A673 (cell line): Measurements from ENCODE around the gene GRAP2. TPM values are rescaled to one million over a fixed set of nuclear protein-coding genes. Genes with fewer than 3 reads are reported as not detected.
A peak's percentile ranks its signal among the peaks of the same experiment; 100 is the strongest.

Experiments
- BruUV-seq: library from RNA; stranded (reverse); fragments of 400-500 nt; replicated peaks from 2 replicates; lab custom pipeline; 2021; lab: Mats Ljungman, UMichigan
- CTCF ChIA-PET: fragments of 300-600 bp; sonication (Branson Sonifier 250); formaldehyde crosslinking; loops from one replicate; lab custom pipeline; 2022; ENCODE audit warnings: antibody characterized with exemption; lab: Charles Lee
- POLR2A ChIA-PET: fragments of 300-600 bp; sonication (Branson Sonifier 250); formaldehyde crosslinking; loops from one replicate; lab custom pipeline; 2022; ENCODE audit warnings: antibody characterized with exemption; ENCODE audit not compliant: low non-redundant PET; lab: Charles Lee
- DNase-seq: peaks from one replicate; pipeline ENCODE4 v3.0.0-alpha.2; 2015; ENCODE audit warnings: low spot score
- H3K27ac ChIP-seq: fragments of 200-600 bp; sonication (generic); 2 replicates; pipeline ENCODE4 v1.5.1; 2016; ENCODE audit warnings: mixed run types, low read depth, mild to moderate bottlenecking, mixed read lengths, antibody characterized with exemption, low read length; ENCODE audit not compliant: poor library complexity, severe bottlenecking
- H3K27me3 ChIP-seq: fragments of 200-600 bp; sonication (generic); replicated peaks from 2 replicates; pipeline ENCODE4 v1.6.1; 2017; ENCODE audit warnings: mixed run types, low read depth, mild to moderate bottlenecking, mixed read lengths, antibody characterized with exemption, low read length; ENCODE audit not compliant: insufficient read depth, poor library complexity
- H3K36me3 ChIP-seq: fragments of 200-600 bp; sonication (generic); 2 replicates; pipeline ENCODE4 v1.6.1; 2016; ENCODE audit warnings: mixed run types, mild to moderate bottlenecking, mixed read lengths, antibody characterized with exemption, low read length; ENCODE audit not compliant: insufficient read depth, poor library complexity, severe bottlenecking
- H3K4me1 ChIP-seq: fragments of 200-600 bp; sonication (generic); 2 replicates; pipeline ENCODE4 v1.6.1; 2017; ENCODE audit warnings: mixed run types, mild to moderate bottlenecking, mixed read lengths, antibody characterized with exemption, low read length; ENCODE audit not compliant: insufficient read depth, poor library complexity, severe bottlenecking
- H3K4me3 ChIP-seq: fragments of 200-600 bp; sonication (generic); 2 replicates; pipeline ENCODE4 v1.5.1; 2016; ENCODE audit warnings: low read depth, mixed run types, mild to moderate bottlenecking, mixed read lengths, low read length; ENCODE audit not compliant: poor library complexity, severe bottlenecking
- H3K9me3 ChIP-seq: fragments of 200-600 bp; sonication (generic); 2 replicates; pipeline ENCODE4 v1.6.1; 2016; ENCODE audit warnings: mixed run types, low read depth, mild to moderate bottlenecking, mixed read lengths, antibody characterized with exemption, low read length; ENCODE audit not compliant: poor library complexity, severe bottlenecking
- EZH2 ChIP-seq: fragments of 200-600 bp; sonication (generic); IDR thresholded peaks from 2 replicates; pipeline ENCODE4 v1.6.1; 2017; ENCODE audit warnings: borderline replicate concordance, low read depth, mild to moderate bottlenecking, mixed read lengths, antibody characterized with exemption, low read length; ENCODE audit not compliant: poor library complexity, severe bottlenecking
- intact Hi-C: fragments of 100-400 bp; cut with micrococcal nuclease; formaldehyde crosslinking; loops from one replicate; pipeline ENCODE4 v1.10.0; 2022; ENCODE audit not compliant: unreplicated experiment
- total RNA-seq: library from RNA; stranded (reverse); gene quantifications from 2 replicates; pipeline ENCODE4 v1.2.3, GENCODE V29; 2021
- TF ChIP-seq, protein P1 (sequence below): fragments of 300-800, 200-600 bp; sonication (generic); conservative IDR thresholded peaks from 2 replicates; pipeline ENCODE4 v1.5.1; 2017; ENCODE audit warnings: low read depth, mild to moderate bottlenecking, antibody characterized with exemption, low read length, moderate library complexity, mixed read lengths

The GRAP2 gene
- total RNA-seq, 1 experiment from 2014 or later, result not detected

DNA sequence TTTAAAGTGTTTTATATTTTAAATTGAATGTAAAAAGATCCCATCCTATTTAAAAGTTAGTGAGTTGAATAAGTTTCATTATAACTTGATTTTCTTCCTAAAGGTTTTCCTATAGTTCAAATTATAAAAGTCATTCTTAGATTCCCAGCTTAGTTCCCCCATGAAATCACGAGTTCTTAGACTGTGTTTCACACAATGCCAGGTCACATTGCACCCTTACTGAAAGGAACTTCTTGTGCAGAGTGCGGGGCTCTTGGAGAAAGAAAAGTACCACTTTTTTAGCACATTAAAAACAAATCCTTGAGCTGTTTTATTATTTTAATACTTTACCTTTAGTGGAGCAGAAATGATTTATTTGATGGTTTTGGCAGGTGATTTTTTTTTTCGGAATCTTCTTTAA lies 15.6 kb downstream of the GRAP2 start:
- H3K4me3 ChIP-seq, result no peak overlapping the region
- no peak for DNase-seq
- no peak for TF ChIP-seq EZH2
- TF ChIP-seq, protein P1, sequence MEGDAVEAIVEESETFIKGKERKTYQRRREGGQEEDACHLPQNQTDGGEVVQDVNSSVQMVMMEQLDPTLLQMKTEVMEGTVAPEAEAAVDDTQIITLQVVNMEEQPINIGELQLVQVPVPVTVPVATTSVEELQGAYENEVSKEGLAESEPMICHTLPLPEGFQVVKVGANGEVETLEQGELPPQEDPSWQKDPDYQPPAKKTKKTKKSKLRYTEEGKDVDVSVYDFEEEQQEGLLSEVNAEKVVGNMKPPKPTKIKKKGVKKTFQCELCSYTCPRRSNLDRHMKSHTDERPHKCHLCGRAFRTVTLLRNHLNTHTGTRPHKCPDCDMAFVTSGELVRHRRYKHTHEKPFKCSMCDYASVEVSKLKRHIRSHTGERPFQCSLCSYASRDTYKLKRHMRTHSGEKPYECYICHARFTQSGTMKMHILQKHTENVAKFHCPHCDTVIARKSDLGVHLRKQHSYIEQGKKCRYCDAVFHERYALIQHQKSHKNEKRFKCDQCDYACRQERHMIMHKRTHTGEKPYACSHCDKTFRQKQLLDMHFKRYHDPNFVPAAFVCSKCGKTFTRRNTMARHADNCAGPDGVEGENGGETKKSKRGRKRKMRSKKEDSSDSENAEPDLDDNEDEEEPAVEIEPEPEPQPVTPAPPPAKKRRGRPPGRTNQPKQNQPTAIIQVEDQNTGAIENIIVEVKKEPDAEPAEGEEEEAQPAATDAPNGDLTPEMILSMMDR, result no peak
- BruUV-seq, result no TSS peak
- no peaks in the 10 kb centered on the region for H3K36me3 ChIP-seq
- no peak overlapping the region for H3K27ac ChIP-seq
- POLR2A ChIA-PET, result interaction anchor here (0.7 kb wide), 1 partner anchor 444 kb away, joined by 3 read pairs; no protein-coding TSS in a partner anchor
- peaks cover 5% of the 10 kb centered on the region for H3K27me3 ChIP-seq
- intact Hi-C loops, result no loop called here
- CTCF ChIA-PET, result no interaction called here
- no peaks in the 10 kb centered on the region for H3K4me1 ChIP-seq
- H3K9me3 ChIP-seq, result no peaks in the 10 kb centered on the region

DNA sequence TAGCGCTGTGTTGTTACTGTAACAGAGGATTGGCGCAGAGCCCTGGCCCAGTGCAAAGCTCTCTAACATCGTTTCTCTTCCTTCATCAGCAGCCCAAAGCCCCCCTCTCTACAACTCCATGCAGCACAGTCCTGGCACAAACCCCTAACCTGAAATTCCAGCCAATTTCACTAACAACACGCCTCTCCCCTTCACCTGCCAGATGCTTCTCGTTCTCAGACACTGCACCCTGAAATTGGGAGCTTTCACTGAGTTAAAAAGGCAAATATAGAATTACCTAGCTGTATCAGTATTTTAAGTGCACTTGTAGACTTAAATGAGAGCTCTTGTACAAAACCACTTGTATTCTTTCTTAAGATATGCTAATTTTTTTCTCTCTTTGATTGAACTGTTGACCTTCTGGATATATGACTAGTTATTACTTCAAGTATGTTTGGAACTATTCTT lies 16.3 kb downstream of the GRAP2 start:
- Histone ChIP-seq H3K4me3 (no peak overlapping the region), H3K9me3 (no peaks in the 10 kb centered on the region), H3K36me3 (no peaks in the 10 kb centered on the region), H3K27ac (no peak overlapping the region), H3K4me1 (no peaks in the 10 kb centered on the region), H3K27me3 (peaks cover 5% of the 10 kb centered on the region)
- ChIA-PET POLR2A (no interaction called here), CTCF (no interaction called here)
- TF ChIP-seq, protein P1, result no peak
- TF ChIP-seq EZH2, result no peak
- no peak for DNase-seq
- intact Hi-C loops, result no loop called here
- BruUV-seq, result no TSS peak

DNA sequence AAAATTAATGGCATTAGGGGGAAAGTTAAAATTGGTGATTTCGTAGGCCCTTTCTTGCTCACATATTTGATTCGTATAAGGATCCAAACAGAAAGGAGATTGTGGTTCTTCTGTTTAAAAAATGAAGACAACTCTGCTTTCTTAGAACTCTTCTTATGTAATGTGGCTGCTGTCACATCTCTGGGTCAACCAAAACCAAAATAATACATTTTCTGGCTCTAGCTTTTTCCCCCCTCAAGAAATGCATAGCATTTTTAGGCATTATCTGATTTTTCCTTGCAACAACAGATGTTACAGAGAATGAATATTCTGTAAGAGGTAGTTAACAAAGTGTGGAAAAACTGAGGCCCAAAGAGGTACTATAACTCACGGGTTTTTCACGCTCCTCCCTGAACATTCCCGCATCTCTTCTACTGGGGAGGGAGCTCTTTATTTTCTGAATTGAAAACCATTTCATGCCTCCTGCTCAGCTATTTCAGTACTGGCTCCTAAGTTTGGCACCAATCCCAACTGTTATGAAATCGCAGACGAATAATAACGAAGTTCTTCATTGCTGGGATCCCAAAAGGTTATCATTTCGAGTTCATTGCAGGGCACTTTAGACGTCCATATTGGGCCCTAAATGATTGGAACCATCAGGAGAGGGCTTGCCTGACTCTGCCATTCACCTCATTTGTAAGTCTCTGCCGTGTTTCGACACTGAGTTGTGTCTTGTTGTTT lies 17.1 kb downstream of the GRAP2 start:
- no peak overlapping the region for H3K27ac ChIP-seq
- H3K4me1 ChIP-seq, result no peaks in the 10 kb centered on the region
- ChIA-PET POLR2A (no interaction called here), CTCF (no interaction called here)
- H3K9me3 ChIP-seq, result no peaks in the 10 kb centered on the region
- BruUV-seq, result no TSS peak
- TF ChIP-seq, protein P1, result no peak
- no peak for TF ChIP-seq EZH2
- H3K36me3 ChIP-seq, result no peaks in the 10 kb centered on the region
- peak; percentile 4 for DNase-seq
- intact Hi-C loops, result no loop called here
- H3K4me3 ChIP-seq, result no peak overlapping the region
- H3K27me3 ChIP-seq, result peaks cover 5% of the 10 kb centered on the region
